Osteocyte (in vitro differentiated cells): ENCODE measurements around the gene IGIP. TPM values are rescaled to one million over a fixed set of nuclear protein-coding genes. Genes with fewer than 3 reads are reported as not detected.
A peak's percentile ranks its signal among the peaks of the same experiment; 100 is the strongest.

Experiments used
- DNase-seq: peaks from one replicate; pipeline ENCODE4 v3.0.0; 2021; ENCODE audit warnings: mixed read lengths; ENCODE audit not compliant: unreplicated experiment; ENCODE audit errors: extremely low spot score
- H3K27ac Mint-ChIP-seq: one replicate; pipeline ENCODE4 v1.8.0; 2021; ENCODE audit warnings: mild to moderate bottlenecking, mixed read lengths; ENCODE audit not compliant: unreplicated experiment
- H3K27me3 Mint-ChIP-seq: one replicate; pipeline ENCODE4 v1.8.0; 2021; ENCODE audit warnings: mixed read lengths; ENCODE audit not compliant: unreplicated experiment
- H3K36me3 Mint-ChIP-seq: one replicate; pipeline ENCODE4 v1.8.0; 2021; ENCODE audit warnings: mixed read lengths; ENCODE audit not compliant: unreplicated experiment
- H3K4me1 Mint-ChIP-seq: one replicate; pipeline ENCODE4 v1.8.0; 2021; ENCODE audit warnings: mixed read lengths; ENCODE audit not compliant: unreplicated experiment
- H3K4me3 Mint-ChIP-seq: one replicate; pipeline ENCODE4 v1.8.0; 2021; ENCODE audit warnings: mild to moderate bottlenecking, moderate library complexity, mixed read lengths; ENCODE audit not compliant: unreplicated experiment
- H3K9me3 Mint-ChIP-seq: one replicate; pipeline ENCODE4 v1.8.0; 2021; ENCODE audit warnings: mixed read lengths; ENCODE audit not compliant: unreplicated experiment
- CTCF ChIP-seq: fragments of 200-600 bp; sonication (generic); IDR thresholded peaks from 2 replicates; pipeline ENCODE4 v1.5.0; 2021; ENCODE audit warnings: antibody characterized with exemption, mild to moderate bottlenecking, moderate library complexity
- total RNA-seq: library from RNA; stranded (reverse); gene quantifications from 2 replicates; pipeline ENCODE4 v1.2.1, GENCODE V29; 2021

Gene IGIP
- total RNA-seq, 1 donor from 2014 or later = 4.3 TPM

GRCh38 chr5:140101179-140101578, 24.6 kb upstream of the IGIP start:
- no peak overlapping the region for H3K27ac Mint-ChIP-seq
- H3K9me3 Mint-ChIP-seq = no peaks in the 10 kb centered on the region
- peaks cover 67% of the 10 kb centered on the region for H3K27me3 Mint-ChIP-seq
- no peak for DNase-seq
- H3K4me3 Mint-ChIP-seq = no peak overlapping the region
- H3K36me3 Mint-ChIP-seq = no peaks in the 10 kb centered on the region
- no peaks in the 10 kb centered on the region for H3K4me1 Mint-ChIP-seq
- TF ChIP-seq CTCF = no peak

DNA sequence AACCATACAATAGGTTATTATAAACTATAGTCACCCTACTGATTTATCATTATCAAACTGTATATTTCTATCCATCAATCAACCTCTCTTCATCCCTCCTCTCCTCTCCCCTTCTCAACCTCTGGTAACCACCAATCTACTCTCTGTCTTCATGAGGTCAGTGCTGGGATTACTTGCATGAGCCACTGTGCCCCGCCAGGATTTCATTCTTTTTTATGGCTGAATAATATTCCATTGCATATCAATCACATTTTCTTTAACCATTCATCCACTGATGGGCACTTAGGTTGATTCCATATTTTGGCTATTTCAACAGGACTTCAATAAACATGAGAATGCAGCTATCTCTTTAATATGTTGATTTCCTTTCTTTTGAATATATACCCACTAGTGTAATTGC, 22.6 kb upstream of the IGIP start:
- peaks cover 10% of the 10 kb centered on the region for H3K4me1 Mint-ChIP-seq
- no peaks in the 10 kb centered on the region for H3K9me3 Mint-ChIP-seq
- H3K4me3 Mint-ChIP-seq = no peak overlapping the region
- no peak for TF ChIP-seq CTCF
- H3K27ac Mint-ChIP-seq = no peak overlapping the region
- H3K27me3 Mint-ChIP-seq = peaks cover 64% of the 10 kb centered on the region
- DNase-seq = no peak
- H3K36me3 Mint-ChIP-seq = no peaks in the 10 kb centered on the region

DNA sequence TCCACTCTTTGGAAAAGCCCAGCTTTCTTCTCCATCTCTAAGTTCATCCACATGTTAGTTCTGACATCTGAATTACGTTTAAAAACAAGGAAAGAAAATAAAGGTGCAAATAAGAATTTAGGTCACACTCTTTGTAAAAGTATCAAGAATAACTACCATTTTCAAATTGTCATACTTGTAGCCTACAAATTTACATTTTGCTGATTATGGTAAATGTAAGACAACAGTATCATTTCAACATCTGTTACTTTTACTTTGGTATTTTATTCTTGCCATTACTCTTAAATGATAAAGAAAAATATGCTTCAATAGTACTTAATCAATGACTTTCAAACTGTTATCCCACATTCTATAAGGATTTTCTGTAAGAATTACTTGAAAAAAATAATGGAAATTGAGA, 21.6 kb upstream of the IGIP start:
- Mint-ChIP-seq H3K27ac (no peak overlapping the region), H3K9me3 (no peaks in the 10 kb centered on the region), H3K27me3 (peaks cover 74% of the 10 kb centered on the region), H3K4me1 (peaks cover 20% of the 10 kb centered on the region), H3K4me3 (no peak overlapping the region), H3K36me3 (no peaks in the 10 kb centered on the region)
- no peak for TF ChIP-seq CTCF
- no peak for DNase-seq

GRCh38 chr5:140106101-140106500, 19.6 kb upstream of the IGIP start:
- Mint-ChIP-seq H3K27me3 (peaks cover 78% of the 10 kb centered on the region), H3K36me3 (no peaks in the 10 kb centered on the region), H3K4me3 (peak overlapping the region; percentile 91), H3K4me1 (peaks cover 25% of the 10 kb centered on the region), H3K9me3 (no peaks in the 10 kb centered on the region), H3K27ac (no peak overlapping the region)
- no peak for DNase-seq
- peak; percentile 7 for TF ChIP-seq CTCF

DNA sequence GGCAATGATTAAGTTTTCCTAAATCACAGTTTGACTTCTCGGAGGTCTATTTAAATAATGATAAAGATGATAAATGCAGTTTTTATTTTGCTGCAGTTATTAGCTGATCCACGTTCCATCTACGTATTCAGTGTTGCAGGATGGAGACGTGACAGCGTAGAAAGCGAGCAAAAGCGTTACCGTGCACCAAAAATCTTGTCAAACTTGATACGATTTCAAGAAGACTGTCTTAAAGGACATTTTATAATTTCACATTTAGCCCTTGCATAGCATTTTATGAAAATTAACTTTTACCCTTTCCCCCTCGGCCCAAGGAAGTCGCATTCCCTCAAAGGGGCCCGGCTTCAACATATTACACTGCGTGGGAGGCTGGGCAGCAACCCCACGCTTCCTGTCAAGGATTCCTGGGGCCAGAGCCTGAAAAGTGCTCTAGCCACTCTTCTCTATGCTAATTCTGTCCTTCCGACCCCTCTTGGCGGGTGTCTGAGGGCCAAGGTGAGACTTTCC, 18.9 kb upstream of the IGIP start:
- DNase-seq = no peak
- Mint-ChIP-seq H3K9me3 (no peaks in the 10 kb centered on the region), H3K36me3 (no peaks in the 10 kb centered on the region), H3K4me1 (peaks cover 25% of the 10 kb centered on the region), H3K27me3 (peaks cover 81% of the 10 kb centered on the region), H3K4me3 (peak overlapping the region; percentile 91), H3K27ac (peak overlapping the region; percentile 94)
- no peak for TF ChIP-seq CTCF
